ENCODE measurements around the gene KLB. TPM values are rescaled to one million over a fixed set of nuclear protein-coding genes. Genes with fewer than 3 reads are reported as not detected.
A peak's percentile ranks its signal among the peaks of the same experiment; 100 is the strongest.
"Not testable (repeated sequence)": the region's sequence is repeated elsewhere in the genome, so short reads cannot be mapped to it uniquely, and the experiment has no call there.

KLB gene
- total RNA-seq, 4 donors from 2014 or later = 0.05 to 0.13 TPM; not detected in 2

- H3K36me3 ChIP-seq = peaks cover 16 to 70% of the 10 kb centered on the region in 2 donors
- no peak for TF ChIP-seq POLR2A (IDR thresholded peaks at IDR 0.05)
- TF ChIP-seq POLR2AphosphoS5 (IDR thresholded peaks at IDR 0.05) = no peak
- no peak for TF ChIP-seq CTCF (IDR thresholded peaks at IDR 0.05)
- TF ChIP-seq EP300 (IDR thresholded peaks at IDR 0.05) = no peak
- no peaks in the 10 kb centered on the region for H3K9me3 ChIP-seq
- ATAC-seq = no peak
- H3K4me3 ChIP-seq = no peak overlapping the region
- H3K27ac ChIP-seq = no peak overlapping the region
- H3K4me1 ChIP-seq = peaks cover 11 to 53% (median 13%) of the 10 kb centered on the region in 3 donors
- 83 to 96% methylated on average over 5 to 6 of the region's 6 CpGs for WGBS, 2 donors (ENCODE audit: low coverage in 1 of 2)
- H3K27me3 ChIP-seq = no peaks in the 10 kb centered on the region
These were observed 48.8 kb downstream of the KLB start for GRCh38 chr4:39455486-39455885.

DNA sequence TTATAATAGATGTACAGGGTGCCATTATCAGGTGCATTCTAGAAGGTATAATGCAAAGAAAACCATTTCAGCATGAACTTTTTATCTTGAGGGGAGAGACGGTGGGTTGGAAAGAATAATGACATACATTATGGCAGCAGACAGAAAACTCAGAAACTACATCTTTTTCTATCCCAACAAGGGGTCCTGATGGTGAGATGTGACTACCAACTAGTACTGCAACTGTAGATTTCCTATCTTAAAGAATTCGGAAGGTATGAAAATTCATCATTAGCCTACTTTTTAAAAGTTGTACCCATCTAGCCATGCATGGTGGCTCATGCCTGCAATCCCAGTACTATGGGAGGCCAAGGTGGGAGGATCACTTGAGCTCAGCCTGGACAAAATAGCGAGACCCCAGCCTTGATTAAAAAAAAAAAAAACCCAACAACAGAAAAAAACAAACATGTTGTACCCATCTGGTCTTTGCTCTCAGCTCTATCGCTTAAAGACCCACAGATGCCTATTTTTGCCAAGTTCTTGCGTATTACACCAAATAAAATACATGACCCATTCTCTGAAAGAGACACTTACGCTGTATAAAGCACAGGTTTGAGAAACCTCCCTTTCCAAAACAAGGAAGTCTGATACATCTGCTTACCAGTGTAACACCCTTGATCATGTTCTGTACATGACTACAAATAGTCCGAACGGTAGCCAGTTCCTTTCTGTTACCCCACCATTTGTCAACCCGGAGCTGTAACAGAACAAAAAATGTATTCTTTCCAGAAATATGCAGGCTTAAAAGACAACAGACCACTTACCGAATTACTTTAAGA is 50.4 kb downstream of the KLB start:
- Histone ChIP-seq H3K9me3 (no peaks in the 10 kb centered on the region), H3K4me1 (peaks cover 11 to 47% (median 13%) of the 10 kb centered on the region in 3 donors), H3K27ac (peak overlapping the region; percentile 14 to 96 (median 92))

DNA sequence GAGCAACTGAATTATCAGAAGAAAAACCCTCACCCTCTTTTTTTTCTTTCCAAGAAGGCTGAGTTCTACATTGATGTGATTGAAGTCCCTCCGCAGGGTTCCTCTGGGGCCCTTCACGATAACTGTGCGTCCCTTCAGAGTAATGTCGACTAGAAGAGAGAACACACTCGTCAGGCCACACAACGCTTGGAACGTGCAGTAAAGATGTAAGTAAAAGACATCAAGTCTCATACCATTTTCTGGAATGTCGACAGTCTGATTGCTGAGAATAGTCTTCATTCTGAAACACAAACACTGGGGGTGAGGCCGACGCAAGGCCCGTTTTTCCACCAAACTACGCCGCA is 51.4 kb downstream of the KLB start:
- Histone ChIP-seq H3K27ac (peak overlapping the region; percentile 89 to 96 (median 92)), H3K4me3 (peak overlapping the region; percentile 74 to 86), H3K4me1 (peaks cover 11 to 47% (median 13%) of the 10 kb centered on the region in 3 donors), H3K36me3 (peaks cover 14 to 60% of the 10 kb centered on the region in 2 donors)
- 0% methylated on average over 7 of the region's 13 CpGs; no CpG with 5 or more reads in 1 of the 2 donors for WGBS, 2 donors (ENCODE audit: low coverage in 1 of 2)
- H3K27me3 ChIP-seq, H3K9me3 ChIP-seq, ATAC-seq: not testable (repeated sequence)

More for the DNA sequence above, 50.4 kb downstream of the KLB start:
- Histone ChIP-seq H3K36me3 (peaks cover 16 to 63% of the 10 kb centered on the region in 2 donors), H3K27me3 (no peaks in the 10 kb centered on the region), H3K4me3 (peak overlapping the region; percentile 74 to 86)
- ATAC-seq = no peak
- 63 to 64% methylated on average over 9 to 10 of the region's 10 CpGs for WGBS, 2 donors (ENCODE audit: low coverage in 1 of 2)
- no peak for TF ChIP-seq EP300 (IDR thresholded peaks at IDR 0.05)
- no peak for TF ChIP-seq CTCF (IDR thresholded peaks at IDR 0.05)
- TF ChIP-seq POLR2A (IDR thresholded peaks at IDR 0.05) = no peak
- TF ChIP-seq POLR2AphosphoS5 (IDR thresholded peaks at IDR 0.05) = no peak

GRCh38 chr4:39458505-39459300 is 52.0 kb downstream of the KLB start, which contains the start of the genes LIAS and RPL9:
Gene LIAS, plus strand, starts transcription at chr4:39459056. Its CDS starts 62 bp downstream, at chr4:39459118.
Gene RPL9, minus strand, starts transcription at chr4:39458922. Its CDS starts 483 bp downstream, at chr4:39458439.
- Histone ChIP-seq H3K27me3 (no peaks in the 10 kb centered on the region), H3K36me3 (peaks cover 10 to 60% of the 10 kb centered on the region in 2 donors), H3K27ac (peak within 1 kb of the TSS; percentile 89 to 96 (median 92)), H3K9me3 (no peaks in the 10 kb centered on the region), H3K4me3 (peak within 1 kb of the TSS; percentile 74 to 86), H3K4me1 (peaks cover 11 to 47% (median 13%) of the 10 kb centered on the region in 3 donors)
- no peak for TF ChIP-seq CTCF (IDR thresholded peaks at IDR 0.05)
- no peak for TF ChIP-seq EP300 (IDR thresholded peaks at IDR 0.05)
- peak; percentile 89 to 91 for TF ChIP-seq POLR2A (IDR thresholded peaks at IDR 0.05)
- TF ChIP-seq POLR2AphosphoS5 (IDR thresholded peaks at IDR 0.05) = peak; percentile 99
- 0 to 1% methylated on average over 14 to 16 of the region's 55 CpGs for whole genome bisulfite sequencing, 2 donors (ENCODE audit: low coverage in 1 of 2)
- ATAC-seq = peak; percentile 96

- ATAC-seq = no peak
- Histone ChIP-seq H3K9me3 (no peaks in the 10 kb centered on the region), H3K4me1 (peaks cover 0 to 9% (median 2%) of the 10 kb centered on the region in 3 donors), H3K36me3 (peaks cover 0 to 53% of the 10 kb centered on the region in 2 donors), H3K27ac (no peak overlapping the region), H3K27me3 (no peaks in the 10 kb centered on the region), H3K4me3 (no peak overlapping the region)
- TF ChIP-seq POLR2A (IDR thresholded peaks at IDR 0.05) (no peak), CTCF (IDR thresholded peaks at IDR 0.05) (no peak), POLR2AphosphoS5 (IDR thresholded peaks at IDR 0.05) (peak; percentile 26)
- WGBS, 2 donors (ENCODE audit: low coverage in 1 of 2) = 3 to 10% methylated on average over 2 of the region's 2 CpGs
These were observed 58.3 kb downstream of the KLB start for GRCh38 chr4:39464886-39465501.
